ENCODE results near the gene APOC3. TPM values are rescaled to one million over a fixed set of nuclear protein-coding genes. Genes with fewer than 3 reads are reported as not detected.

Gene APOC3
- total RNA-seq, 1 experiment from 2014 or later: 2.5 TPM

- no peak for TF ChIP-seq RORB (CRISPR knock-in tag; IDR thresholded peaks at IDR 0.05)
Measured at GRCh38 chr11:116788534-116788933, 41.2 kb upstream of the APOC3 start (continued).

- TF ChIP-seq IRF1 (CRISPR knock-in tag; IDR thresholded peaks at IDR 0.05) (no peak), RORB (CRISPR knock-in tag; IDR thresholded peaks at IDR 0.05) (no peak), GTF2I (CRISPR knock-in tag; conservative IDR thresholded peaks at IDR 0.05) (no peak), TEAD4 (CRISPR knock-in tag; IDR thresholded peaks at IDR 0.05) (no peak)
- Mint-ChIP-seq H3K4me1 (peaks cover 24% of the 10 kb centered on the region), H3K9me3 (no peaks in the 10 kb centered on the region), H3K4me3 (peak overlapping the region; percentile 94), H3K27ac (no peak overlapping the region), H3K36me3 (peaks cover 33% of the 10 kb centered on the region), H3K27me3 (ENCODE audit: low read depth) (peaks cover 26% of the 10 kb centered on the region)
- CTCF ChIA-PET: interaction anchor here (1.6 to 8.7 kb wide), 3 partner anchors 47 to 391 kb away, joined by 4 to 358 read pairs (median 19); partner anchors contain the start of genes APOA1 and SIDT2
- DNase-seq (ENCODE audit: low spot score) (no peak), ATAC-seq (no peak)
- POLR2A ChIA-PET: no interaction called here
Measured at GRCh38 chr11:116788975-116789374, 40.7 kb upstream of the APOC3 start.

GRCh38 chr11:116790167-116791001 lies 39.3 kb upstream of the APOC3 start:
- no peak for ATAC-seq
- peaks cover 19% of the 10 kb centered on the region for H3K36me3 Mint-ChIP-seq
- H3K4me3 Mint-ChIP-seq: no peak overlapping the region
- H3K9me3 Mint-ChIP-seq: no peaks in the 10 kb centered on the region
- no peak overlapping the region for H3K27ac Mint-ChIP-seq
- TF ChIP-seq GTF2I (CRISPR knock-in tag; conservative IDR thresholded peaks at IDR 0.05) (no peak), TCF7 (CRISPR knock-in tag; IDR thresholded peaks at IDR 0.05; ENCODE audit: low read depth) (no peak), ERG (CRISPR knock-in tag; IDR thresholded peaks at IDR 0.05) (no peak), EMX1 (CRISPR knock-in tag; IDR thresholded peaks at IDR 0.05) (no peak), MXD4 (CRISPR knock-in tag; IDR thresholded peaks at IDR 0.05; ENCODE audit: borderline replicate concordance) (no peak), CDX4 (CRISPR knock-in tag; IDR thresholded peaks at IDR 0.05; ENCODE audit: borderline replicate concordance) (no peak), HMGXB4 (CRISPR knock-in tag; IDR thresholded peaks at IDR 0.05) (no peak), NFE2L1 (CRISPR knock-in tag; IDR thresholded peaks at IDR 0.05) (no peak), PREB (CRISPR knock-in tag; IDR thresholded peaks at IDR 0.05; ENCODE audit: borderline replicate concordance) (no peak), IRF2 (CRISPR knock-in tag; IDR thresholded peaks at IDR 0.05; ENCODE audit: borderline replicate concordance, low read depth) (no peak), ZNF671 (CRISPR knock-in tag; IDR thresholded peaks at IDR 0.05) (no peak), KAT7 (CRISPR knock-in tag; IDR thresholded peaks at IDR 0.05; ENCODE audit: borderline replicate concordance) (no peak), MYBL2 (CRISPR knock-in tag; IDR thresholded peaks at IDR 0.05) (no peak), ATF3 (CRISPR knock-in tag; conservative IDR thresholded peaks at IDR 0.05) (no peak), ATF1 (CRISPR knock-in tag; IDR thresholded peaks at IDR 0.05) (no peak)
- H3K4me1 Mint-ChIP-seq: peaks cover 24% of the 10 kb centered on the region
- POLR2A ChIA-PET: interaction anchor here (0.5 to 1.2 kb wide), 3 partner anchors 36 to 530 kb away, joined by 3 to 8 read pairs (median 5); no protein-coding TSS in a partner anchor
- no peak for DNase-seq (ENCODE audit: low spot score)
- CTCF ChIA-PET: interaction anchor here (0.5 to 8.7 kb wide), 49 partner anchors 10 to 441 kb away, joined by 3 to 358 read pairs (median 6); partner anchors contain the start of genes APOA1, APOA4, APOC3 and BUD13
- H3K27me3 Mint-ChIP-seq (ENCODE audit: low read depth): peaks cover 26% of the 10 kb centered on the region

Data from WTC11 (cell line).